ENCODE measurements around the gene PITX1.

Gene PITX1

GRCh38 chr5:135069895-135070657 lies 36.0 kb upstream of the PITX1 start:
- Histone ChIP-seq H3K4me3 (no peak overlapping the region), H3K27me3 (no peaks in the 10 kb centered on the region), H3K27ac (no peak overlapping the region), H3K4me1 (peaks cover 0 to 10% (median 0%) of the 10 kb centered on the region in 4 donors), H3K36me3 (no peaks in the 10 kb centered on the region), H3K9me3 (no peaks in the 10 kb centered on the region)
- DNase-seq, result no peak
- TF ChIP-seq CTCF (IDR thresholded peaks at IDR 0.05), result no peak
- intact Hi-C loops (cut with DNase I; ENCODE audit: low total_unique reads), result no loop called here

DNA sequence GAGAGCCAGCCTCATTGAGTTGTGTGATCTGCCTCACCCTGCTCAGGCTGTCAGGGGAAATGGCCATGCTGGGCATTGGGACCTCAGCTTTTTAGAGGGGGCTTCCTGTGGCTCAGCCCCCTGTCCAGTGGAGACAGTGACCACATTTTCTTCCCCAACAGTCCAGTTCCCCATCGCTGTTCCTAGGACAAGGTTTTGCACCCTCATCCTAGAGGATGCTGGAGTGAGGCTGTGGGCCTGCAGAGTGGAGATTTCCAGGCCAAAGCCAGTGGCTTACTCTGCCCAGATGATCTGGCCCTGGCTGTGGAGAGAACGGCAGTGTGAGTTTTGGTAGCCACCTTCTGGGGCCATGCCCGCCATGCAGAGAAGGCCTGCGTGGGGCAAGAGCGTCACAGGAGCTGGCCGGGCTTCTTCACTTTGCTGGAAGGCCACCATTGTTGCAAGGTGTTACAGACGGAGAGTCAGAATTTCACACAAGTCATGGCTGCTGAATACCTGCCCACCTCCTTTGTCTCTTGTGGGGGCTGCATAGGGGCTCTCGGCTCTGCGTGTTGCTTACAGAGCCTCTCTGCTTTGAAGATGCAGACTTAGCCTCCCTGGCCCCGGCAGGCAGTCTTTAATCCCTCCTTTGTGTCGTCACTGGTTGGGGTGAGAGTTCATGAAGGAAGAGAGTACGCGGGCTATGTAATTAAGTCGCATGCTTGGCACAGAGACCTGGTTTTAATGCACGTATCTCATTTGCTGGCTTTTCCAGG lies 35.2 kb upstream of the PITX1 start:
- Histone ChIP-seq H3K9me3 (no peaks in the 10 kb centered on the region), H3K4me3 (no peak overlapping the region), H3K27ac (no peak overlapping the region), H3K27me3 (no peaks in the 10 kb centered on the region), H3K4me1 (peaks cover 0 to 11% (median 0%) of the 10 kb centered on the region in 4 donors), H3K36me3 (no peaks in the 10 kb centered on the region)
- intact Hi-C loops (cut with DNase I; ENCODE audit: low total_unique reads), result no loop called here
- no peak for DNase-seq
- no peak for TF ChIP-seq CTCF (IDR thresholded peaks at IDR 0.05)

- intact Hi-C loops (cut with DNase I; ENCODE audit: low total_unique reads), result no loop called here
- H3K9me3 ChIP-seq, result no peaks in the 10 kb centered on the region
- H3K4me1 ChIP-seq, result peaks cover 0 to 11% (median 0%) of the 10 kb centered on the region in 4 donors
- H3K36me3 ChIP-seq, result no peaks in the 10 kb centered on the region
- no peak for DNase-seq
- H3K4me3 ChIP-seq, result no peak overlapping the region
- no peak for TF ChIP-seq CTCF (IDR thresholded peaks at IDR 0.05)
- no peak overlapping the region for H3K27ac ChIP-seq
- no peaks in the 10 kb centered on the region for H3K27me3 ChIP-seq
These were observed 33.6 kb upstream of the PITX1 start for GRCh38 chr5:135067587-135067986.

GRCh38 chr5:135066781-135067180 lies 32.8 kb upstream of the PITX1 start:
- Histone ChIP-seq H3K36me3 (no peaks in the 10 kb centered on the region), H3K27ac (no peak overlapping the region), H3K9me3 (no peaks in the 10 kb centered on the region), H3K4me3 (no peak overlapping the region), H3K27me3 (no peaks in the 10 kb centered on the region), H3K4me1 (peaks cover 0 to 11% (median 0%) of the 10 kb centered on the region in 4 donors)
- DNase-seq, result no peak
- intact Hi-C loops (cut with DNase I; ENCODE audit: low total_unique reads), result no loop called here
- no peak for TF ChIP-seq CTCF (IDR thresholded peaks at IDR 0.05)

DNA sequence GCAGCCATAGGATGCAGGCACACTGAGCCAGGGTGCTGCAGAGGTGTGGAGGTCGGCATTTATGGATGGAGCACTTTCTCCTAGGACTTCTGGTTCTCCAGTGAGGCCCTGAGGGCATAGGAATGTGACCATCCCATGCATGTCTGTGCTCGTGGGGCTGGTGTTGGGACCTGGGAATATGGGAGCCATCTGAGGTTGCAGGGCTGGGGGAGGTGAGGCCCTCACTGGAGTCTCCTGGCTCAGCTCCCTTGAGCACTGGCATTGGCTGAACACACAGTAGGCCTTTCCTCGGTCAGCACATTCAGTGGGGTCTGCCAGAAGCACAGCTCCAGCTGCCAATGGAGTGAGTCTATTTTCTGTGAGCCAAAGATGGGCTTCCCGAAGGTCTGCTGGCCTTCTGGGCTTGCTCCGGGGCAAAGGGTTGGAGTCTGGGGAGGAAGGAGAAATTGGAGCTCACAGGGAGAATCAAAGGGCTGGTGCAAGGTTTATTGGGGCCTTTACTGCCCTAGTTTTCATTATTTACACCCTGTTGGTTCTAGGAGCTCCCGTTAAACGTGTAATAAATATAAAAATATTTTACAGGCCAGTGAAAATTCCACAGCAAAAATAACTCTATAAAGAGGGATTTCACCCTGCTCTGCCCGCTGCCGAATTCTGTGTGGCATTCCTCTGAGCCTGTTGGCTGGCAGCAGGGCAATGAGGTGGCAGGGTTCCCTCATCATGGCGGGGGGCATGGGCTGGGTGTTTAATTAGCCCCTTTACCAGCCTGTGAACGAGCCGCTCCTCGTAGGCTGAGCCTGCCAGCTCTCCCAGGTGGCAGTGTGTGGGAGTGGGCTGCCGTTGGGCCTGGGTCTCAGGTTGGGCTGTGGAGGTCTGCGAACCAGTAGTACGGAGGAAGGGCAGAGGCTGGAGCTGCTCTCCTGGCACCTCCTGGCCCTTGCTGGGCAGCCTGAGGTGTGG lies 31.6 kb upstream of the PITX1 start:
- TF ChIP-seq CTCF (IDR thresholded peaks at IDR 0.05), result no peak
- DNase-seq, result no peak
- no peak overlapping the region for H3K4me3 ChIP-seq
- H3K36me3 ChIP-seq, result no peaks in the 10 kb centered on the region
- no peaks in the 10 kb centered on the region for H3K27me3 ChIP-seq
- no peaks in the 10 kb centered on the region for H3K9me3 ChIP-seq
- H3K27ac ChIP-seq, result peak overlapping the region in 1 of 2 donors; percentile 19
- H3K4me1 ChIP-seq, result peaks cover 0 to 11% (median 0%) of the 10 kb centered on the region in 4 donors
- intact Hi-C loops (cut with DNase I; ENCODE audit: low total_unique reads), result no loop called here

Measured in tibial artery (tissue), 4 donors.